Left hindlimb (tissue), 1 donor: ENCODE measurements around the gene VPS54.
"Not testable (repeated sequence)": the region's sequence is repeated elsewhere in the genome, so short reads cannot be mapped to it uniquely, and the experiment has no call there.

Experiments used
- DNase-seq: peaks from one replicate; pipeline ENCODE4 v3.0.0-alpha.2; 2018

The VPS54 gene

DNA sequence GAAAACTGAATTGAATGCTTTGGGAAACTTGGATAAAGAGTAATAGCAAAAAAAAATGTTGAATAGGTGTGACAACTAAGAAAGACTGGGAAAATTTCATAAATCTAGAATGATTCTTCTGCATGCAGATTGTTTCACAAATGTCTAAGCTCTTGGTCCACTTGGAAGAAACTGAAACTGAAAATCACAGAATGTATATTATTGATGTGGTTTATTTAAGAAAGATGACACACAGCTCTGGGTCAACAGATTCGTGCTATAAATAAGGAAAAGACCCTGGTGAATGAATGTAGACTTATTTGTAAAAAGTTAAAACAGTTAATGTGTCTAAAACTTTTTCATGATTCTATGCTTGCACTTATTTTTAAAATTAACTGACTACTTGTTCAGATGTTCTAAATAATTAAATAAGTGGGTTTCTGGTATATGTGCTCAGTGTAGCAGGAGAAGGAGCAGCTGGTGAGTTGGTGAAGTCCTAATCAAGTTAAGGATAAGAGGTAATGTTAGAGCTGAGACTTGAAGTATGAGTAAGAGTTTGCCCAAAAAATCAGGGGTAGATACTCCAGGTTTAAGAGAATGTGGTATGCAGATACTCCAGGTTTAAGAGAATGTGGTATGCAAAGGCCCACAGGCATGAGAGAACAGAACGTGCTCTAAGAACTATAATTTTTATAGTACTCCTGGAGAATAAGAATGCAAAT, 153.1 kb downstream of the VPS54 start:
- no peak for DNase-seq

DNA sequence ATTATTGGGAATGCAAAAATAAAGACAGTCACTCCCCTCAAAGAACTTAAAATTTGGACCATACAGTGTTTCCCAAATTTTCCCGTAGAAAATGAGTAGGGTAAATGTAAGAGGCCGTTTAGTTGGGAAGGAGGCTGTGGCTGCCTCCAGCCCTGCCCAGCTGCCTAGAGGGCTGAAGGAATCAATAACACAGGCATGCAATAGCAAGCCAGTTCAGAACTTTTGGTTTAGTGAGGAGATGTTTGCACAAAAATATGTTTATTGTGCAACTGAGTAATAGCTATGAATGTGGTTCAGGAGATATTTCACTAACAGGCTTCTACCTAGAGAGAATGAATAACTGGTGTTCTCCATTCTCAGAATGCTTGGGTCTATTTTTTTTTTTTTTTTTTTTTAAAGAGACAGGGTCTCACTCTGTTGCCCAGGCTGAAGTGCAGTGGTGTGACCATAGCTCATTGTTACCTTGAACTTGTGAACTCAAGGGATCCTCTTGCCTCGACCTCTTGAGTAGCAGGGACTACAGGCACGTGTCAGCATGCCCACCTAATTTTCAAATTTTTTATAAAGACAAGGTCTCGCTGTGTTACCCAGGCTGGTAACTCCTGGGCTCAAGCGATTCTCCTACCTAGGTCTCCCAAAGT, 153.9 kb downstream of the VPS54 start:
- DNase-seq, result no peak

DNA sequence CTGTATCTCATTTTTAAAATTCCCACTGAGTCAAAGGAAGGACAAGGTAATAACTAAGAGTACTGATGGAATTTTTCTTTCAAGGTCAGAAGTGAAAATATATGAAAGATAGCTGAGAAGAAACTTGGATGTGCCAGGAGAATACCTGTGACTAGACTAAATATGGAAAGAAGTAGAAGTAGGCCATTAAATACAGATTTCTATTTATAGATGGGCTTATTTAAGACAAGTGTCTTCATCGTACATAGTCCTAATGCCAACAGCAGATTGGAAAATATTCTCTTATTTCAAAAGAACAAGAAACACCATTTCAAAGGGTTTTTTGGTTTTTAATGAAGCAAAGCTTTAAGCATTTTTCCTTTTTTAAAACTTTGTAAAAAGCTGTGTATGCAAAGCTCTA, 155.5 kb downstream of the VPS54 start:
- DNase-seq, result no peak

DNA sequence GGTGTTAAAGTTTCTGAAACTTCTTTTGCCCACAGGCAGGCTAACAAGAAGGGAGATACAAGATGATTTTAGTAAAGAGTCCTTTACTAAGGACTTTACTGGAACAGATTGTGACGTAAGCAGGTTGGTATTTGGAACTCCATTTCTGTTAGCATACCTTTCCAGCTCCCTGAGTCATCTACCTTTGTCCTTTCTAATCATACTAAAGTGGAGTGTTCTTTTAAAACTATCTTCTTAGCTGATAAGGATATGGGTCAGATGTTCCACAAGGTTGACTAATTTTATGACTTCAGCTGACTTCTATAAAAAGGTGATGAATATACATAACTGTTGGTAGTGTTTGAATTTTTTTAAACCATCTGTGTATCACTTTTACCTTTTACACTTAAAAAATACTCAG, 156.4 kb downstream of the VPS54 start:
- DNase-seq, result no peak

DNA sequence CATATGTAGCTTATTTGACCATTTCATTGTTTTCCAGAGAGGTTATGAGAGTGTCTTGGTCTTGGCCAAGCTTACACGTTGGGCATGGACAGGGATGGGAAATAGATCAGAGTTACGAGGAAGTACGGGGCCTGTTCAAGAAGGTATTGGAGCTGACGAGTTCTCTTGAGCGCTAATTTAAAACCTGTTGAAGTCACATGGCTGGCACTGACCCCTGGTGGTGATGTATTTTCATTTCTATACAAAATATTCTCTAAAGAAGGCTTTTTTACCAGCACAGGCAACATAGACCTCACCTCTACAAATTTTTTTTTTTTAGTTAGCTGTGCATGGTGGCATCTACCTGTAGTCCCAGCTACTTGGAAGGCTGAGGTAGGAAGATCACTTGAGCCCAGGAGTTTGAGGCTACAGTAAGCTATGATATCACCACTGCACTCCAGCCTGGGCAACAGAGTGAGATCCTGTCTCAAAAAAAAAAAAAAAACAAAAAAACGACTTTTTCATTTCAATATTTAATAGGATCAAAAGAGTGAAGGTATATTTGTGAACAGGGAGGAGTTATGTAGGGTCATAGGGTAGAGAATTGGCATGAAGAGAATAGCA, 157.9 kb downstream of the VPS54 start:
- peak; percentile 55 for DNase-seq

DNA sequence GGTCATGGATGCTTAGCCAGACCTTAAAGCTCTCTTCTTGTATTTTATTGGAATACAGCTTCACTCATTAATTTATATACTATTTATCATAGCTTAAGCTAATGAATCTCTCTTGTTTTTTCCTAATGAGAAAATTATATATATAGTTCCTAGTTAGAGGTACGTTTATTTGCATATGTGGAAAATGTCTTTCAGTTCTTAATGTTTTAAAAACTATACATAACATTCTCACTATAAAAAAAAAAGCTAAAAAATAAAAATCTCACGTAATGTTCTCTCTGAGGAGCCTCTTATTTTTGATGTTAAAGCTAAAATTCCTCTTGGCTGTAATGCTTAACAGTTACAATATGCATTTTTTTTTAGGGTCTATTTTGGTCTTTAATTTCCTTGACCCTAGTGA, 160.9 kb downstream of the VPS54 start:
- DNase-seq, result no peak

DNA sequence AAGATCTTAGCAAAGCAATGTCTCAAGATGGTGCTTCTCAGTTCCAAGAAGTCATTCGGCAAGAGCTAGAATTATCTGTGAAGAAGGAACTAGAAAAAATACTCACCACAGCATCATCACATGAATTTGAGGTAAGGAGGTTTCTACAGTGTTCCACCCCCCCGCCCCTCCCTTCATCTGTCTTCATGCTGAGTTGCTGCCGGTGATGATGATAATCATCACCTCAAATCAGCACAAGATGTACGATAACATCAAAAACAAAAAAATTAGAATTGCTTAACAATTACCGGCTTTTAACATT, 163.0 kb downstream of the VPS54 start:
- no peak for DNase-seq

DNA sequence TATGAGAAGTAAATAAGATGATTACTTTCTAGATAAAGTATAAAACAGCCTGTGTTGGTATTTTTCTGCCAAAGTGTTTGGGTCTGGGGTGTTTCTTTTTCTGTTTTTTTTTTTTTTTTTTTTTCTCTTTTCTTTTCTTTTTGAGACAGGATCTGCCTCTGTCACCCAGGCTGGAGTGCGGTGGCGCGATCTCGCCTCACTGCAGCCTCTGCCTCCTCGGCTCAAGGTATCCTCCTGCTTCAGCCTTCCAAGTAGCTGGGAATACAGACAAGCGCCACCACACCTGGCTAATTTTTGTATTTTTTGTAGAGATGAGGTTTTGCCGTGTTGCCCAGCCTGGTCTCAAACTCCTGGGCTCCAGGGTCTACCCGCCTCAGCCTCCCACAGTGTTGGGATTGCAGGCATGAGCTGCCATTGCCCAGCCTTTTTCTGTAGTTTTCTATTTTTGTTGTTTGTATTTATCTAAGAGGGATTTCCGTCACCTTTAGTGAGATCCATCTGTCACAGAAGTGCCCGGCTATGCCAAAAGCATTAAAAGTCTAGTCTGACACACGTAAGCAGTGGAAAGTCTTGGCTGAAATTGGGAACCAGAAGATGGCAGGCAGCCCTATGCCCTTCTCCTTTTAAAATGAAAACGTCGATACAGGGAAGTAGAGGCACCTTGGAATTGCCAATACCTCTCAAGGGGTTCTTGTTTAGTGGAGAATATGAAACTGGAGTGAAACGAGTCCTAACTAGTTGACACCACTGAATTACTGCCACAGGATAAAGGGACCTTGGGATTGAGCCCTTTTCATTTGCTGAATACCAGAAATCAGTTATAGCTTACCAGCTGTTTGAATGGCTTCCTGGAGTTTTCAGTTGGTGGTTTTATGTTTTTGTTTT, 163.6 kb downstream of the VPS54 start:
- DNase-seq, result no peak

DNA sequence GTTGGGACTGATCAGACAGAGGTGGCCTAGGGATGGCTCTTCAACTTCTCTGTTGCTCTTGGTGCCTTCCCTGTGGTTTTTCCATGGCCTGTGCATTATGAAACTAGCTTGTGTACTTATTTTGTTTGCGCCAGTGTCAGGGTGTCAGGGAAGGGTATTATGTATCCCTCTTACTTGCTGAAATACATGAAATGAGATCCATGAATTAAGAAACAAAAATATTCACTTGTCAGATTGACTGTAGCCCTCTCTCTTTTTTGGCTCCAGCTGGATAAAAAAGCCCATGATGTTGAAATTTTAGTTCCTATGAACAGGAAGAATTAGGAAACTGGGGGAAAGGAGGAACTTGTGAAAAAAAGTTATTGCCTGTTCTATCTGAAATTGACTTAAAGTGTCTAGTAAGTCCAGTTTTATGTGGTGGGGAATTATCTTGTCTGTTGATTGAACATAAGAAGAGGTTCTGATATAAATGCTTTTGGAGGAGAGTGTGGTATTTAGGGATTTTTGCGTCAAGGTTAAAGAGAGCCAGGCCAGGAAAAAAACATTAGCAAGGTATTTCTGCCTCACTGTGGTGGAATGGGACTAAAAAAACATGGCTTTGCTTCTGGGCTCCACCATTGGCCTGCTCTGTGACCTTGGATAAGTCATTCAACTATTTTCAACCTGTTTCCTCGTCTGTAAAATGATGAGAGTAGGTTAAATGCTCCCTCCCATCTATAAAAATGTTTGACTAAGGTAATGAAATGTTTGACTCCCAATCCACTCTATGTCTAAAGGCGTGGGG, 165.5 kb downstream of the VPS54 start:
- DNase-seq, result no peak

DNA sequence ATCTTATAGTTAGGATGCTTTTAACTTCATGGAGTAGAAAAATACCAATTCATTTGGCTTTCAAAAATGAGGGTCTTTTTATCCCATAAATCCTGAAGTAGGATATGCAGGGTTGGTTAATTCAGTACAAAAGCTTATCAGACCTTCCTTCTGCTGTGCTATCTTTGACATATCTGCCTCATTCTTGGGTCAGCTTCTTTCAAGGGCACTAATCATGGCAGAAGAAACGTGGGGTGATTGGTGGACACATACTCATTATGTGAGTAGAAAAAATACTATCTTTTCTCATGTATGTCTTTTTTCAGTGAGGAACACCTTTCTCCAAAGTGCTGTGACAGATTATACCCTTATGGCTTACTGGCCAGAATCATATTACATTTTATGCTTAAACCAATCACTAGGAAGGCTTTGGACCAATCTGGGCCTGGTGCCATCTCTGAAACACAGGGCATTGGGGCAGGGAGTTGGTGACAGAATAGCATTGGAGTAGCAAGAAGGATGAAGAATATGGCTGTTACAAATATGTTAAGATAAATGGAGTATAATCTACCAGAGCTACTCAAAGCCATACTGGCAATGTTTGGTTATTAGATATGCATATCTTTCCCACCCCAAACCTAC, 167.4 kb downstream of the VPS54 start:
- DNase-seq, result no peak

DNA sequence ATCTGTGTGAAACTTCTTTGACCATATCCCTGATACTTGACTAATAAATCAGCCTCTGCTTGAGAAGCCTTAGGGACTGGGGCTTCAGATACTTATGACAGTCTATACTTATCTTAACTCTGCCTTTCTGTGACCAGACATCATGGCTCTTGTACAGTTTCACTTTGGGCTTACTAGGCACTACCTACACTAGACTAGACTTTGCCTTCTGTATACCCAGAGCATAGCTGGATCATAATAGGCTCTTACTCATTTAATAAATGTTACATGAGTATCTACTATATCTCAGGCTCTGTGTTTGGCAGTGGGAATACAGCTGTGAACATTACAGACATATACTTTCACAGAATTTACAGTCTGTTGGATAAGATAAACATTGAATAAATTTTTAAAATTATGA, 168.6 kb downstream of the VPS54 start:
- no peak for DNase-seq

DNA sequence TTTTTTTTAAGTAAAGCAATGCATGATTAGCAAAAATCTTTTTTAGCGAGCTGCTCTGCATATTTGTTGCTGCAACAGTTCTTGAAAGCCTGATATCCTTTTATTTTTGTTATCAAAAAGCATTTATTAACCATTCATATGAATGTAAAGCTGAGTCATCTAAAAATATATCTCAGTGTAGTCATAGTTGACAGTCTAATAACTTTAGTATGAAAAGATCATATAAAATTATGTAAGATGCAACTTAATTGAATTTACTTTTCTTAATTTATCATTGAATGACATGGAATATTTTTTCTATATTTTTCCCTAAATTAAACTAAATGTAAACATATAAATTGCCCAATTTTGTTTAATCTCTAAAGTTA, 169.0 kb downstream of the VPS54 start:
- DNase-seq, result no peak

DNA sequence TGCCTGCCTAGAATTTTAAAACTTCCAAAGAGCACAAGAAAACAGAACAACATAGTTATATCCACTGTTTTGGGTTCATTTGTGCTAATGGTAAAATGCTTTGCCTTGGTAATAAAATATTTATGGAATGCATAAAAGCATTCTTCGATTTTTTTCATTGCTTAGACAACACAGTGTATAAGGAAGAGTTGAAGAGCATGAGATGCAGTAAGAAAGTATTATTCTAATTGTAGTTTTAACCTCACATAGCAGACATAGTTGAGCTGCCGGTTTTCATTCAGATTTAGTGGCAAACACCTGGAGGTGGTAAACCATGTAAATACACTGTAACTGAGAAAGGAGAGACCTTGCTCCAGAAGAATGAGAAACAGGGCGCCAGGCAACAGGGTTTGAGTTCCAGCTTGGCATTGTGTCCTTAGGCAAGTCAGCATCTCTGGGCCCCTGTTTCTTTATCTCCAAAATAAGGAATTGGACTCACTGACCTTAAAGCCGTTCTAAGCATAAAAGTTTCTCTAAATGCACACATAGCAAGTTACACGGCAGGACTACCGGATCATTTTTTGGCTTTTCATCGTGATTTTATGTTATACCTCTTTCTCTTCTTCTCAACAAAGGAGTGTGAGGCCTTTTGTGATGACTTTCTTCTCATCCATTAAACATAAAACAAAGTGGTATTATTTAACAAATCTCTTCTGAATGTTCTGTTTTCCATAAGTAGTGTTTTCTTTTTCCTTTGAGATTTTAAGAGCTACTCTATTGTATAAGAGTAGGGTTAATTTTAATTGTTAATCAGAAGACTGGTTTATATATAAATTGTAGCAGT, 169.6 kb downstream of the VPS54 start:
- no peak for DNase-seq

DNA sequence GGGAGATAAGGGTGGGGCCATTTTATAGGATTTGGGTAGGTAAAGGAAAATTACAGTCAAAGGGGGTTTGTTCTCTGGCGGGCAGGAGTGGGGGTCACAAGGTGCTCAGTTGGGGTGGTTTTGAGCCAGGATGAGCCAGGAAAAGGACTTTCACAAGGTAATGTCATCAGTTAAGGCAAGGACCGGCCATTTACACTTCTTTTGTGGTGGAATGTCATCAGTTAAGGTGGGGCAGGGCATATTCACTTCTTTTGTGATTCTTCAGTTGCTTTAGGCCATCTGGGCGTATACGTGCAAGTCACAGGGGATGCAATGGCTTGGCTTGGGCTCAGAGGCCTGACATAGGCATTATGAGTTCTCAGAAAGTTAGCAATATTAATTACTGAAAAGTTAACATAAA, 171.7 kb downstream of the VPS54 start:
- DNase-seq, result not testable (repeated sequence)

DNA sequence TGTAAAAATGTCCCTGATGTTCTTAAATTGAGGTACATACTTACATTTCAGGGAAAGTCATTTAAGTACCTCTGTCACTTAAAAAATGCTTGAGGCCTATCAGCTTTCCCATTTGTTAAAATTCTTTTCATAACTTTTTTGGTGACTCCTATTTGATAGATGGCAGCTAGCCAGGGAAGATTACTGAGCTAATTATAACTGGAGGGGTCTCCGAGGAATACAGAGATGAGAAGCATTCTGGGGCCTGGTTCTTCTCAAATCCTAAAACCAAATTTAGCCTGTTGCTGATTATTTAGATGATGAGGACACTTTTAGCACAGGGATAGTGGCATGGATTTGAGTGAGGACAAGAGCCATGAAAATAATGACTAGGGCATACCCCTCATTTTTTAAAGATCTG, 172.7 kb downstream of the VPS54 start:
- DNase-seq, result no peak

DNA sequence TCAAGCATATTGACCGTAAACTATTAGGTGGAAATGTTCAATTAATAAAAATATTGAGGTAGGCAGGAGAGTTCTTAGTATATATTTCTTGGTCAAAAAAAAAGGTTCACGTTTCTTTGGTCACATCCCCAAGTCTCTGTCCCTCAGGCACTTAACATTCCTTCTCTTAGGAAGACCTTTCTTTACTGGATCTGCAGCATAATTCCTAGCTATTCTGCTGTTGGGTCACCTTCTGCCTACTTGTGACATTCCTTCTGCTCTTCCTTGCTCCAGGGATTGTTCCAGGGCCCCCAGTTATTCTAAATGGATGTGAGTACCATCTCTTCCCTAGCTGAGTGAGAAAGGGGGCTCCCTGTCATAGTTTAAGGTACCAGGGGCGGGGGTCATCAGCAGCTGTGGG, 173.4 kb downstream of the VPS54 start:
- DNase-seq, result no peak

DNA sequence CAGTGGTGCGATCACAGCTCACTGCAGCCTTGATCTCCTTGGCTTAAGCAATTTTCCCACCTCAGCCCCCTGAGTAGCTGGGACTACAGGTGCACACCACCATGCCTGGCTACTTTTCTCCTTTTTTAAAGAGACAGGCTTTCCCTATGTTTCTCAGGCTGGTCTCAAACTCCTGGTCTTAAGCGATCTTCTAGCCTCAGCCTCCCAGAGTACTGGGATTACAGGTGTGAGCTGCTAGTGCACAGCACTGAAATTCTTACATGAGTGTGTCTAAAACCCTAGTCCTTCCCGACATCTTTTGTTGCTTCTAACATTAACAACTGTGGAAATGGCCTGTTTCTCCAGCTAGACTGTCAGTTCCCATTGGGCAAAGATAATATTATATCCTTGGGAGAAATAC, 174.6 kb downstream of the VPS54 start:
- DNase-seq, result no peak

DNA sequence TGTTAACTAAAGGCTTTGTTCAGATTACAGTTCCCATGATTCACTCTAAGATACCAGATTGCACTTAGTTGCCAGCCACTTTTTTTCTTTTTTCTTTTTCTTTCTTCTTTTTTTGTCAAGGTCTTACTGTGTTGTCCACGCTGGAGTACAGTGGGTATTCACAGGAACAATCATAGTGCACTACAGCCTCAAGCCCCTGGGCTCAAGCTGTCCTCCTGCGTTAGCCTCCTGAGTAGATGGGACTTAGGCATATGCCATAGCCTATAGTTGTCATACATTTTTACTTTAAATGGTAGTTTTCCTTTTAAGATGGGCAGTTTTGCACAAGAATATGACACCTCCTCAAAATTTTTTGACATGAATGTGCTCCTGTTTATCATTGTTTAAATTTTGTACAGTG, 175.4 kb downstream of the VPS54 start:
- no peak for DNase-seq

DNA sequence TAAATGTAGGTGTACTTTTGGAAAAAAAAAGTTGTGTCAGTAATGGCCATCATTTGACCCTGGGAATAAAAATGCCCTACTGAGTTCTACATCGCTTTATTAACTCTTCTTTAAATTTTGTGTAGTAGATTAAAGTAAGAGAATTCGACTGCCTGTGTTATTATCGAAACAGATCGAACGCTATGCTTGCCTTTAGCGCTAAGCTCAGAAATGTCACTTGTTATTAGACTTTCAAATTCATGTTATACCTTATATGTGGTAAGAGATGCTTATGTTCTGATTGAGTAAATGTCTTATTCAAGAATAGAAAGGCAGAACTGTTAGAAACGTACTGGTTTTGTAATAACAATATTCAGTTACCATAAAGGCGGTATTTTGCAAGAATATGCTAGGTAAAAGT, 176.1 kb downstream of the VPS54 start:
- no peak for DNase-seq

DNA sequence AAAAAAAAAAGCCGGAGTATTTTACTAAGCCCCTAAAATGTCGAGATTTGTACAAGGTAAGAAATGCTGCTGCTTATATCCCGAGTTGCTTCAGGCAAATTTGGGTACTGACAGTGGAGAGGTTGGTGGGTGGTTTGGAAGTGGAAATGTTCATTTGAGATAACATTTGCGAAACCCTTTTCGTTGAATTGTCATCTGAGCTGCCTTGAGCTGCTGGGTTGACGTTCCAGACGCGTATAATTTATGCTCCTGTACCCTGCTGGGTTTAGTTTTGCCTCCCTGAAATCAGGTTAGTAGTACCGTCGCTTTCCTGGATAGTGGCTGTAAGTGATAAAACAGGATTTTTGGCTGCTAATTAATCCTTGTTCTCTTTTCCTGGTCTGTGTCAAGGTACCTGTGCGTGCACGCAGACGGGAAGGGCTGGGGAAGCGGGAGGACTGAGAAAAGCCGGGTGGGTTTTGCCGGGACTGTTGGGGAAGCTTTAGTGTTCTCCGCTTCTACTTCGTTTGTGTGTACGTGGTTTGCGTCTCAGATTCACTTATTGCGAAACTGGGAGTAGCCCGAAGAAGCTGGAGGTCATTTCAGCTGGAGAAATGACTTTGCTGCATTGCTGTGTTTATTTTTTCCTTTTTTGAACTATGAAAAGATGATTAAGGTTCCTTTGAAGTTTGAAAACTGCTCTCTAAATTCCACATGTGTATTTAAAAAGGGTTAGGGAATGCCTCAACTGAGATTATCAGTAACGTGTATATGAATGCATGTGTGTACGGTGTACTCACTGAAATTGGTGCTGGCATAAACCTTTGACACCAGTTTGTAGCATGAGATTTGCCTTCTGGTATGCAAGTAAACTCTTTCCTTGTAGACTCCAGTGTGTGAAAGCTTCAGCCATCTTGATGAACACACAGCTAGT, 176.8 kb downstream of the VPS54 start:
- peak; percentile 38 for DNase-seq
